ENCODE results near the gene CCDC124. TPM values are rescaled to one million over a fixed set of nuclear protein-coding genes. Genes with fewer than 3 reads are reported as not detected.

Gene CCDC124
- polyA plus RNA-seq, 1 donor (not counting 4 experiments of a cell fraction or from before 2014, with no cell fraction given), result 58.7 TPM

DNA sequence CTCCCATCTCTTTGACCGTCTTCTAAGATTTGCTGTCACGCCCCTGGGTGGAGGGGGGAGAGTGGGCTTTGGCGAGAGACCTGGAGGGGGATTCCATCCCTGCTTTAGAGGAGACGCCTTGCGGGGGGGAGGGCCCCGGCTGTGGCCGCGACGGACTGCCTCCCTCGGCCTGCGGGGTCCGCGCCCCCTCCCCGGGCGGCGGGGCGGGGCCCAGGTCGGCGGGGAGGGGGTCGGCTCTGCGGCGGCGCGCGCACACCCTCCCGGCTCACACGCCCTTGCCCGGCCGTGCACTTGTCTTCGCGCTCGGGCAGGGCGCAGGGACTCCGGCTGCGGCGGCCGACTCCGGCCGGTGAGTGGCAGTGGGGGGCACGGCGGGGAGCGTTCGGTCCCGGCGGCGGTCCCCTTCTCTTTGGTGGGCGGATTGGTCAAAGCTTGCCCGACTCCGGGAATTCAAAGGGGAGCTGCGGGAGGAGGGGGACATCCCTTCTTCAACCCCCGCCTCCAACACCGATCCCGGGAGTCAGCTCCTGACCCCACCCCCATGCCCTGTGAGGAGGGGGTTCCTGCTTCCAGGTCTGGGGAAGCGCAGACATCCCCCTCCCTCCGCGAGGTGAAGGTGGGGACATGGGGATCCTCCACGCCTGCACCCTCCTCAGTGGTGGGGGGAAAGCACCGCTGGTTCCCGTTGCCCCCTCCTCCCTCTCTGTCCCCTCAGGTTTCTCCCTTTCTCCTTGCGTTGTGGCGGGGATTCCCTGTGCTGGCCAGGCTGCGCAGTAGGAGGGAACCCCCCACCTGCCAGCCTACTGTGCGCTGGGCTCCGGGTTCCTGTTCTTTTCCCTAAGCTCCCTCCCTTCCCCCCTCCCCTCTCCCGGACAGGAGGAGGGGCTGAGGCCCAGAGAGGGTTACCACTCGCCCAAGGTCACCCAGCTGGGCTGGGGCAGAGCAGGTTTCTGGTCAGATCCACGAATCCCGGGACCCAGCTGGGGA is 19.5 kb downstream of the CCDC124 start:
- Histone ChIP-seq H3K79me2 (ENCODE audit: control insufficient read depth, insufficient read depth, low read length) (no peaks in the 10 kb centered on the region), H3K9ac (ENCODE audit: control insufficient read depth, extremely low read depth, insufficient read depth, low read length) (no peak overlapping the region), H3K36me3 (ENCODE audit: control insufficient read depth in 2 of 2, extremely low read depth in 1 of 2, insufficient read depth in 2 of 2, low read length in 2 of 2) (no peaks in the 10 kb centered on the region), H3K27me3 (ENCODE audit: control insufficient read depth, extremely low read depth, insufficient read depth, low read length) (peaks cover 57% of the 10 kb centered on the region), H3K4me2 (ENCODE audit: control insufficient read depth, extremely low read depth, insufficient read depth, low read depth, low read length) (no peak overlapping the region), H4K20me1 (ENCODE audit: control insufficient read depth, extremely low read depth, insufficient read depth, low read length) (no peaks in the 10 kb centered on the region), H2AFZ (ENCODE audit: control insufficient read depth, low read length) (no peak overlapping the region), H3K27ac (ENCODE audit: control insufficient read depth, insufficient read depth, low read length) (no peak overlapping the region), H3K9me3 (ENCODE audit: control insufficient read depth, low read depth, low read length) (no peaks in the 10 kb centered on the region), H3K4me3 (ENCODE audit: control insufficient read depth in 2 of 3, extremely low read depth in 1 of 3, insufficient read depth in 2 of 3, low read depth in 1 of 3, low read length in 3 of 3) (no peak overlapping the region), H3K9me1 (ENCODE audit: control insufficient read depth, extremely low read depth, insufficient read depth, low read length) (no peaks in the 10 kb centered on the region), H3K4me1 (ENCODE audit: control insufficient read depth, extremely low read depth, insufficient read depth, low read length) (peaks cover 17% of the 10 kb centered on the region)
- dilution Hi-C loops (cut with MboI; ENCODE audit: extremely low pct_ligation_motif_present, low sequenced_read_pairs), result no loop called here
- DNase-seq (ENCODE audit: low read depth, low spot score) (no peak), FAIRE-seq (no peak)
- peak; percentile 98 for TF ChIP-seq EZH2 (IDR thresholded peaks at IDR 0.05; ENCODE audit: low read length)
- TF ChIP-seq, protein P1, sequence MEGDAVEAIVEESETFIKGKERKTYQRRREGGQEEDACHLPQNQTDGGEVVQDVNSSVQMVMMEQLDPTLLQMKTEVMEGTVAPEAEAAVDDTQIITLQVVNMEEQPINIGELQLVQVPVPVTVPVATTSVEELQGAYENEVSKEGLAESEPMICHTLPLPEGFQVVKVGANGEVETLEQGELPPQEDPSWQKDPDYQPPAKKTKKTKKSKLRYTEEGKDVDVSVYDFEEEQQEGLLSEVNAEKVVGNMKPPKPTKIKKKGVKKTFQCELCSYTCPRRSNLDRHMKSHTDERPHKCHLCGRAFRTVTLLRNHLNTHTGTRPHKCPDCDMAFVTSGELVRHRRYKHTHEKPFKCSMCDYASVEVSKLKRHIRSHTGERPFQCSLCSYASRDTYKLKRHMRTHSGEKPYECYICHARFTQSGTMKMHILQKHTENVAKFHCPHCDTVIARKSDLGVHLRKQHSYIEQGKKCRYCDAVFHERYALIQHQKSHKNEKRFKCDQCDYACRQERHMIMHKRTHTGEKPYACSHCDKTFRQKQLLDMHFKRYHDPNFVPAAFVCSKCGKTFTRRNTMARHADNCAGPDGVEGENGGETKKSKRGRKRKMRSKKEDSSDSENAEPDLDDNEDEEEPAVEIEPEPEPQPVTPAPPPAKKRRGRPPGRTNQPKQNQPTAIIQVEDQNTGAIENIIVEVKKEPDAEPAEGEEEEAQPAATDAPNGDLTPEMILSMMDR (optimal IDR thresholded peaks at IDR 0.05 in 1 of 3, IDR thresholded peaks at IDR 0.05 in 1 of 3, conservative IDR thresholded peaks at IDR 0.05 in 1 of 3; ENCODE audit: extremely low read depth in 1 of 3, insufficient read depth in 2 of 3, low read length in 3 of 3), result no peak

DNA sequence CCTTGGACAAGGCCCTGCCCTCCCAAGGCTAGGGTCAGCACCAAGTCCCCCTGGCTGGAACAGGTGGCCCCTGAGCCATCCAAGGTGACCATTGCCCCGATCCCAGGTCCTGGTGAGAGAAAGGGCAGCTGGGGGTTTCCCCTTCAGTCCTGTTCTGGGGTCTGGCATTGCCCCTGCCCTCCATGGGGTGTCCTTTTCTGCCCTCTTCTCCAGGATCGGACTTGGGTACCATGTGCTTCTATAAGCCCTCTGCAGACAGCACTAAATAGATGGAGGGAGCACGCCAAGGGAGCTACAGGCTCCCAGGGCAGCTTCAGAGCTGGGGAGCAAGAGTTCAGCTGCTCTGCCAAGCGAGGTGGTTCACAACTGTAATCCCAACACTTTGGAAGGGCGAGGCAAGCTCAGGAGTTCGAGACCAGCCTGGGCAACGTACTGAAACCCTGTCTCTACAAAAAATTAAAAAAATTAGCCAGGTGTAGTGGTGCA is 20.5 kb downstream of the CCDC124 start:
- Histone ChIP-seq H4K20me1 (ENCODE audit: control insufficient read depth, extremely low read depth, insufficient read depth, low read length) (no peaks in the 10 kb centered on the region), H3K27ac (ENCODE audit: control insufficient read depth, insufficient read depth, low read length) (no peak overlapping the region), H3K9me1 (ENCODE audit: control insufficient read depth, extremely low read depth, insufficient read depth, low read length) (no peaks in the 10 kb centered on the region), H3K79me2 (ENCODE audit: control insufficient read depth, insufficient read depth, low read length) (no peaks in the 10 kb centered on the region), H3K9ac (ENCODE audit: control insufficient read depth, extremely low read depth, insufficient read depth, low read length) (no peak overlapping the region), H3K27me3 (ENCODE audit: control insufficient read depth, extremely low read depth, insufficient read depth, low read length) (peaks cover 64% of the 10 kb centered on the region), H2AFZ (ENCODE audit: control insufficient read depth, low read length) (no peak overlapping the region), H3K9me3 (ENCODE audit: control insufficient read depth, low read depth, low read length) (no peaks in the 10 kb centered on the region), H3K4me3 (ENCODE audit: control insufficient read depth in 2 of 3, extremely low read depth in 1 of 3, insufficient read depth in 2 of 3, low read depth in 1 of 3, low read length in 3 of 3) (no peak overlapping the region), H3K36me3 (ENCODE audit: control insufficient read depth in 2 of 2, extremely low read depth in 1 of 2, insufficient read depth in 2 of 2, low read length in 2 of 2) (no peaks in the 10 kb centered on the region), H3K4me1 (ENCODE audit: control insufficient read depth, extremely low read depth, insufficient read depth, low read length) (peaks cover 15% of the 10 kb centered on the region), H3K4me2 (ENCODE audit: control insufficient read depth, extremely low read depth, insufficient read depth, low read depth, low read length) (no peak overlapping the region)
- DNase-seq (ENCODE audit: low read depth, low spot score), result no peak
- TF ChIP-seq, protein P1 (optimal IDR thresholded peaks at IDR 0.05 in 1 of 3, IDR thresholded peaks at IDR 0.05 in 1 of 3, conservative IDR thresholded peaks at IDR 0.05 in 1 of 3; ENCODE audit: extremely low read depth in 1 of 3, insufficient read depth in 2 of 3, low read length in 3 of 3), result no peak
- no peak for TF ChIP-seq EZH2 (IDR thresholded peaks at IDR 0.05; ENCODE audit: low read length)
- dilution Hi-C loops (cut with MboI; ENCODE audit: extremely low pct_ligation_motif_present, low sequenced_read_pairs), result no loop called here
- no peak for FAIRE-seq
